GM19468 (cell line): ENCODE results near the gene DNAI2.
"Not testable (repeated sequence)": the region's sequence is repeated elsewhere in the genome, so short reads cannot be mapped to it uniquely, and the experiment has no call there.

Experiments
- ATAC-seq: cut with Tn5 transposase; IDR thresholded peaks from one replicate; pipeline ENCODE4 v1.9.1; 2021; ENCODE audit warnings: mild to moderate bottlenecking, moderate library complexity, moderate number of reproducible peaks; ENCODE audit not compliant: unreplicated experiment; ENCODE audit errors: extremely low read depth

The DNAI2 gene

GRCh38 chr17:74244548-74244947 lies 29.5 kb upstream of the DNAI2 start:
- ATAC-seq: no peak

GRCh38 chr17:74245145-74245831 lies 28.7 kb upstream of the DNAI2 start:
- ATAC-seq: no peak

- no peak for ATAC-seq
These were observed 28.2 kb upstream of the DNAI2 start for GRCh38 chr17:74245871-74246270.

GRCh38 chr17:74249590-74250270 lies 24.3 kb upstream of the DNAI2 start:
- no peak for ATAC-seq

GRCh38 chr17:74250324-74250995 lies 23.6 kb upstream of the DNAI2 start:
- no peak for ATAC-seq

- ATAC-seq: no peak
These were observed 23.0 kb upstream of the DNAI2 start for GRCh38 chr17:74251051-74251450.

- no peak for ATAC-seq
These were observed 22.5 kb upstream of the DNAI2 start for GRCh38 chr17:74251569-74251968.

GRCh38 chr17:74252211-74252610 lies 21.8 kb upstream of the DNAI2 start:
- ATAC-seq: no peak

GRCh38 chr17:74253036-74253435 lies 21.0 kb upstream of the DNAI2 start:
- no peak for ATAC-seq

GRCh38 chr17:74257311-74257710 lies 16.7 kb upstream of the DNAI2 start:
- ATAC-seq: no peak

GRCh38 chr17:74259667-74260524 lies 14.1 kb upstream of the DNAI2 start:
- ATAC-seq: no peak

- no peak for ATAC-seq
These were observed 13.5 kb upstream of the DNAI2 start for GRCh38 chr17:74260525-74260850.

GRCh38 chr17:74262601-74263000 lies 11.4 kb upstream of the DNAI2 start:
- ATAC-seq: no peak

GRCh38 chr17:74267054-74267453 lies 7.0 kb upstream of the DNAI2 start:
- not testable (repeated sequence) for ATAC-seq

GRCh38 chr17:74267579-74267978 lies 6.5 kb upstream of the DNAI2 start:
- no peak for ATAC-seq

GRCh38 chr17:74267987-74268499 lies 6.0 kb upstream of the DNAI2 start:
- ATAC-seq: no peak

GRCh38 chr17:74268558-74268957 lies 5.5 kb upstream of the DNAI2 start:
- ATAC-seq: no peak

GRCh38 chr17:74270333-74270732 lies 3.7 kb upstream of the DNAI2 start:
- ATAC-seq: no peak

- no peak for ATAC-seq
These were observed 2.8 kb upstream of the DNAI2 start for GRCh38 chr17:74271281-74271680.

- no peak for ATAC-seq
These were observed 2.0 kb upstream of the DNAI2 start for GRCh38 chr17:74271901-74272561.
